GM12878 (cell line): Measurements from ENCODE around the gene TCF7. TPM values are rescaled to one million over a fixed set of nuclear protein-coding genes. Genes with fewer than 3 reads are reported as not detected.

Source experiments
- BCL11A ChIP-seq: IDR thresholded peaks from 2 replicates; pipeline ENCODE4 v1.6.1; 2011; ENCODE audit warnings: low read depth, low read length
- E2F4 ChIP-seq: IDR thresholded peaks from 2 replicates; pipeline ENCODE4 v1.6.1; 2012; ENCODE audit warnings: low read depth, low read length, improper control_type of control experiment
- RAD21 ChIP-seq: IDR thresholded peaks from 2 replicates; pipeline ENCODE4 v1.6.1; 2011; ENCODE audit warnings: mild to moderate bottlenecking, low read depth, low read length, moderate library complexity; ENCODE audit not compliant: insufficient read depth
- TARDBP ChIP-seq: IDR thresholded peaks from 2 replicates; pipeline ENCODE4 v1.6.1; 2016; ENCODE audit warnings: borderline replicate concordance
- USF1 ChIP-seq: IDR thresholded peaks from 2 replicates; pipeline ENCODE4 v1.6.1; 2011; ENCODE audit warnings: borderline replicate concordance, low read depth, mild to moderate bottlenecking, moderate library complexity, mixed read lengths, low read length; ENCODE audit not compliant: insufficient read depth; ENCODE audit errors: extremely low read length
- polyA plus RNA-seq, 11 experiments: library from polyadenylated mRNA; depleted of rRNA in 4 of 11; unstranded in 6 of 11; stranded (reverse) in 5 of 11; fragments of >200 nt; fragmentation: Nextera tagmentation in 4 of 11; fragmentation: Illumina TruSeq in 1 of 11; extraction: Ambion mirVana in 4 of 11; extraction: Trizol in 1 of 11; gene quantifications; 1 replicate in 1 of 11; 2 replicates in 10 of 11; pipeline versions ENCODE4 v1.2.1 to v1.2.3, GENCODE V29; 2011 to 2016; ENCODE audit warnings: inconsistent platforms in 2 of 11, missing spikeins in 2 of 11, low read depth in 1 of 11
- total RNA-seq, 4 experiments: library from RNA; depleted of rRNA in 3 of 4; stranded (reverse); fragments of >200 nt in 3 of 4; fragmentation: Illumina TruSeq in 1 of 4; extraction: Trizol in 1 of 4; gene quantifications; 2 replicates each; pipeline versions ENCODE4 v1.2.1 to v1.2.3, GENCODE V29; 2013 to 2021
- TF ChIP-seq, protein P1 (sequence below): IDR thresholded peaks from 2 replicates; pipeline ENCODE4 v1.6.1; 2012; ENCODE audit warnings: low read length, inconsistent platforms
- TF ChIP-seq, protein P2 (sequence below): fragments of 450-650 bp; IDR thresholded peaks from 2 replicates; pipeline ENCODE4 v1.6.1; 2016; ENCODE audit warnings: mild to moderate bottlenecking

TCF7 gene
- total and polyA plus RNA-seq, 10 of the 15 experiments (the other 5 are each of a cell fraction or from before 2014, with no cell fraction given): 10.0 to 60.2 (median 23.6) TPM

DNA sequence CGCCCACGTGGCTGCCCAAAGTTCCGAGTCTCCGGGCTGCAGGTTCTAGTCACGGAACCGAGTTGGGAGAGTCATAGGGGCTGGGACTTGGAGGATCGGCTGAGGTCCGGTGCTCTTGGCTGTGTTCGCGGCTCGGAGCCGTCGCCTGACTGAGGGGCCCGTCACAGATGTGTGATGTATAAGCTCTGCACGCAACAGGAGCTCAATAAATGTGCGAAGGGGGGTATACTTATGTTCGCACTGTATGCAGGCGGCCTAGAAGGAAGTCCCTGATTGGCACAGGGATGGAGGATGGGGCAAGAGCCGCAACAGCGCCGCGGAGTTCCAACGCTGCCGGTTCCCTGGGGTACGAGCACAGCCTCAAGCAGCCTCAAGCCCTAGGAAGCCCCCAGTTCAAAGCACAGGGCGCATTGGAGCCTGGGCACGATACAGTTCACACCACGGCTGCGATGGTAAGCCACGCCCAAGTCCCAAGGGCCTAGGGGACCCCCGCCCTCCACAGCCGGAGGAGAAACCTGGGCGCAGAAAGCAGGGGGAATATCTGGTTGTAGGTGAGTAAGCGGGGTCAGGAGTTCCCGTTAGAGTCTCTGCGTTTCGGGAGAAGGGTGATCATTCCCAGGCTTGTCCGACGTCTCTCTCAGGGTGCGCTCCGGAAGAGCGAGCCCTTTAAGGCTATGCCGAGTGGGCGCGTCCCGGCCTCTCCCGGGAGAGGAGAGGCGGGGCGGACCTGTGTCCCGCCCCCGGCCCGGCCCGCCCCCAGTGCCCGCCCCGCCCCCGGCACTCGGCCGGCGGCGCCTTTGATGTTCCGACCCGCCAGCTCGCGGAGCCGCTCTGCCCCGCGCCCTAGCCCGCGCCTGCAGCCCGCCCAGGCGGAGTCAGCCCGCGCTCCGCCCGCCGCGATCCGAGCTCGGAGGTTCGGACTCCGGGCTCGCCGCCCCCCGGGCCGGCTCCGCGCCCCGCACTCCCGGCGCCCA is at the start of gene TCF7 (continued):
- TF ChIP-seq, protein P1, sequence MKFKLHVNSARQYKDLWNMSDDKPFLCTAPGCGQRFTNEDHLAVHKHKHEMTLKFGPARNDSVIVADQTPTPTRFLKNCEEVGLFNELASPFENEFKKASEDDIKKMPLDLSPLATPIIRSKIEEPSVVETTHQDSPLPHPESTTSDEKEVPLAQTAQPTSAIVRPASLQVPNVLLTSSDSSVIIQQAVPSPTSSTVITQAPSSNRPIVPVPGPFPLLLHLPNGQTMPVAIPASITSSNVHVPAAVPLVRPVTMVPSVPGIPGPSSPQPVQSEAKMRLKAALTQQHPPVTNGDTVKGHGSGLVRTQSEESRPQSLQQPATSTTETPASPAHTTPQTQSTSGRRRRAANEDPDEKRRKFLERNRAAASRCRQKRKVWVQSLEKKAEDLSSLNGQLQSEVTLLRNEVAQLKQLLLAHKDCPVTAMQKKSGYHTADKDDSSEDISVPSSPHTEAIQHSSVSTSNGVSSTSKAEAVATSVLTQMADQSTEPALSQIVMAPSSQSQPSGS: no peak
- TF ChIP-seq RAD21 (no peak), E2F4 (no peak), USF1 (no peak), BCL11A (no peak), TARDBP (peak; percentile 6; the same call in 1 of the 2 replicates)
- TF ChIP-seq, protein P2, sequence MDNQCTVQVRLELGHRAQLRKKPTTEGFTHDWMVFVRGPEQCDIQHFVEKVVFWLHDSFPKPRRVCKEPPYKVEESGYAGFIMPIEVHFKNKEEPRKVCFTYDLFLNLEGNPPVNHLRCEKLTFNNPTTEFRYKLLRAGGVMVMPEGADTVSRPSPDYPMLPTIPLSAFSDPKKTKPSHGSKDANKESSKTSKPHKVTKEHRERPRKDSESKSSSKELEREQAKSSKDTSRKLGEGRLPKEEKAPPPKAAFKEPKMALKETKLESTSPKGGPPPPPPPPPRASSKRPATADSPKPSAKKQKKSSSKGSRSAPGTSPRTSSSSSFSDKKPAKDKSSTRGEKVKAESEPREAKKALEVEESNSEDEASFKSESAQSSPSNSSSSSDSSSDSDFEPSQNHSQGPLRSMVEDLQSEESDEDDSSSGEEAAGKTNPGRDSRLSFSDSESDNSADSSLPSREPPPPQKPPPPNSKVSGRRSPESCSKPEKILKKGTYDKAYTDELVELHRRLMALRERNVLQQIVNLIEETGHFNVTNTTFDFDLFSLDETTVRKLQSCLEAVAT: peak; percentile 87
